ENCODE data around the gene MAN1A1. TPM values are rescaled to one million over a fixed set of nuclear protein-coding genes. Genes with fewer than 3 reads are reported as not detected.

MAN1A1 gene
- polyA plus RNA-seq, 3 donors: 11.0 to 20.4 (median 16.1) TPM

DNA sequence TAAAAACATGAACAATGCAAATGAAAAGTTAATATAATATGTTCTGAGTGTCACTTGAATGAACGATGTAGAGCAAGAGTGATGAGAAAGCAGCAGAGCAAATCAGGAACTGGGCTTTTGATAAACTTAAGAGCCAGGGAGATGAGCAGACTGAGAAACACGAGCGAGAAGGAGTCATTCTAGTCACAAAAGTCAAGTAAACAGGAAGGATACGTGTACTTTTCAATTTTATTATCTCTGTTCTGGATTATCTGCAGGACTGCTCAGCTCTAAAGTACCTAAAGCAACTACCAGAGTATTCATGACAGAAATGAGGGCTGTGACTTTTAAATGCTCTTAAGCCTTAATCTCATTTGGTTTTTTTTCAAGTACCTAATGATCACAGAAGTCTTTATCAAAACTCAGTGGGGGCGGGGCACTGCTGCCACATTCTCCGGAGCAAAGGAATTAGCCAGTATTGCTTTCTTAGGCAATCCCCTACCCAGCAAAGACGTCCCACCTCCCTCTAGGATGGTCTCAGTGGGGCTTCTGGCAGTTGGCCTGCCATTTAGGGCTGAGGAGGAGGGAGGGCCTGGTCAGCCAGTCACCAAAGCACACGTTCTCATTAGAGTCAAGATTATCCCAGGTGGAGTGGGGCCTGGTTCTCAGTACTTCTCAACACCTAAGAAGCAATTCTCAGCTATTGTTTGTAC lies 8.6 kb downstream of the MAN1A1 start:
- Mint-ChIP-seq H3K4me1 (peaks cover 50% of the 10 kb centered on the region), H3K27ac (peak overlapping the region; percentile 93 to 97 (median 94))

GRCh38 chr6:119339941-119340456 lies 9.6 kb downstream of the MAN1A1 start:
- H3K4me3 ChIP-seq (replicated peaks in 1 of 3; ENCODE audit: low read depth in 2 of 3, low read length in 3 of 3): peak overlapping the region; percentile 13 to 38 (median 29)
- no peaks in the 10 kb centered on the region for H3K27me3 ChIP-seq (ENCODE audit: control insufficient read depth in 2 of 2, insufficient read depth in 2 of 2, low read length in 2 of 2)
- WGBS (ENCODE audit: insufficient coverage): no CpG with 5 or more reads among the region's 4 CpGs
- H3K36me3 ChIP-seq (replicated peaks in 1 of 2; ENCODE audit: control insufficient read depth in 1 of 2, insufficient read depth in 2 of 2, low read length in 2 of 2): no peaks in the 10 kb centered on the region
- intact Hi-C loops (cut with micrococcal nuclease): loop anchor here in 1 of 2 donors (2.0 kb wide), 1 partner anchor 29 kb away; no protein-coding TSS in a partner anchor
- peaks cover 65% of the 10 kb centered on the region for H3K79me2 ChIP-seq (ENCODE audit: insufficient read depth, low read length)
- Mint-ChIP-seq H3K4me1 (peaks cover 50% of the 10 kb centered on the region), H3K27ac (peak overlapping the region; percentile 93 to 97 (median 94)), H3K4me3 (peak overlapping the region; percentile 70 to 81), H3K36me3 (peaks cover 5 to 22% of the 10 kb centered on the region in 2 donors), H3K9me3 (no peaks in the 10 kb centered on the region), H3K27me3 (ENCODE audit: low read depth in 3 of 3) (peaks cover 0 to 2% (median 0%) of the 10 kb centered on the region in 3 donors)
- peak overlapping the region; percentile 42 for H3K4me2 ChIP-seq (replicated peaks; ENCODE audit: extremely low read depth, low read length, poor library complexity, severe bottlenecking)
- no peaks in the 10 kb centered on the region for H3K9me3 ChIP-seq (replicated peaks in 1 of 2; ENCODE audit: control insufficient read depth in 1 of 2, insufficient read depth in 1 of 2, low read length in 2 of 2)
- TF ChIP-seq, protein P1, sequence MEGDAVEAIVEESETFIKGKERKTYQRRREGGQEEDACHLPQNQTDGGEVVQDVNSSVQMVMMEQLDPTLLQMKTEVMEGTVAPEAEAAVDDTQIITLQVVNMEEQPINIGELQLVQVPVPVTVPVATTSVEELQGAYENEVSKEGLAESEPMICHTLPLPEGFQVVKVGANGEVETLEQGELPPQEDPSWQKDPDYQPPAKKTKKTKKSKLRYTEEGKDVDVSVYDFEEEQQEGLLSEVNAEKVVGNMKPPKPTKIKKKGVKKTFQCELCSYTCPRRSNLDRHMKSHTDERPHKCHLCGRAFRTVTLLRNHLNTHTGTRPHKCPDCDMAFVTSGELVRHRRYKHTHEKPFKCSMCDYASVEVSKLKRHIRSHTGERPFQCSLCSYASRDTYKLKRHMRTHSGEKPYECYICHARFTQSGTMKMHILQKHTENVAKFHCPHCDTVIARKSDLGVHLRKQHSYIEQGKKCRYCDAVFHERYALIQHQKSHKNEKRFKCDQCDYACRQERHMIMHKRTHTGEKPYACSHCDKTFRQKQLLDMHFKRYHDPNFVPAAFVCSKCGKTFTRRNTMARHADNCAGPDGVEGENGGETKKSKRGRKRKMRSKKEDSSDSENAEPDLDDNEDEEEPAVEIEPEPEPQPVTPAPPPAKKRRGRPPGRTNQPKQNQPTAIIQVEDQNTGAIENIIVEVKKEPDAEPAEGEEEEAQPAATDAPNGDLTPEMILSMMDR (IDR thresholded peaks at IDR 0.05): no peak
- H2AFZ ChIP-seq (ENCODE audit: insufficient read depth, low read depth, low read length, poor library complexity, severe bottlenecking): peak overlapping the region; percentile 58
- H3K9ac ChIP-seq (ENCODE audit: insufficient read depth, low read length, poor library complexity, severe bottlenecking): peak overlapping the region; percentile 35
- H3K27ac ChIP-seq (ENCODE audit: low read depth in 1 of 2, low read length in 2 of 2): peak overlapping the region; percentile 61 to 80
- H4K20me1 ChIP-seq (ENCODE audit: insufficient read depth, low read length): no peaks in the 10 kb centered on the region
- peaks cover 40 to 44% of the 10 kb centered on the region in 2 donors for H3K4me1 ChIP-seq (ENCODE audit: control insufficient read depth in 1 of 2, insufficient read depth in 2 of 2, low read length in 2 of 2)
- DNase-seq: peak; percentile 69 to 82 (median 73)

More for the DNA sequence above, 8.6 kb downstream of the MAN1A1 start:
- Histone ChIP-seq H3K27ac (ENCODE audit: low read depth in 1 of 2, low read length in 2 of 2) (peak overlapping the region; percentile 31 to 80), H2AFZ (ENCODE audit: insufficient read depth, low read depth, low read length, poor library complexity, severe bottlenecking) (no peak overlapping the region), H3K9ac (ENCODE audit: insufficient read depth, low read length, poor library complexity, severe bottlenecking) (no peak overlapping the region), H3K9me3 (replicated peaks in 1 of 2; ENCODE audit: control insufficient read depth in 1 of 2, insufficient read depth in 1 of 2, low read length in 2 of 2) (no peaks in the 10 kb centered on the region), H3K4me3 (replicated peaks in 1 of 3; ENCODE audit: low read depth in 2 of 3, low read length in 3 of 3) (peak overlapping the region in 1 of 3 experiments; percentile 38), H3K27me3 (ENCODE audit: control insufficient read depth in 2 of 2, insufficient read depth in 2 of 2, low read length in 2 of 2) (no peaks in the 10 kb centered on the region), H3K79me2 (ENCODE audit: insufficient read depth, low read length) (peaks cover 75% of the 10 kb centered on the region), H3K36me3 (replicated peaks in 1 of 2; ENCODE audit: control insufficient read depth in 1 of 2, insufficient read depth in 2 of 2, low read length in 2 of 2) (no peaks in the 10 kb centered on the region), H4K20me1 (ENCODE audit: insufficient read depth, low read length) (no peaks in the 10 kb centered on the region), H3K4me1 (ENCODE audit: control insufficient read depth in 1 of 2, insufficient read depth in 2 of 2, low read length in 2 of 2) (peaks cover 34 to 37% of the 10 kb centered on the region in 2 donors), H3K4me2 (replicated peaks; ENCODE audit: extremely low read depth, low read length, poor library complexity, severe bottlenecking) (peak overlapping the region; percentile 42)
- TF ChIP-seq, protein P1 (IDR thresholded peaks at IDR 0.05): no peak
- Mint-ChIP-seq H3K36me3 (peaks cover 9 to 32% of the 10 kb centered on the region in 2 donors), H3K4me3 (no peak overlapping the region), H3K27me3 (ENCODE audit: low read depth in 3 of 3) (peaks cover 0 to 2% (median 0%) of the 10 kb centered on the region in 3 donors), H3K9me3 (no peaks in the 10 kb centered on the region)
- intact Hi-C loops (cut with micrococcal nuclease): loop anchor here in 1 of 2 donors (2.0 kb wide), 1 partner anchor 30 kb away; no protein-coding TSS in a partner anchor
- WGBS (ENCODE audit: insufficient coverage): 33% methylated on average over 3 of the region's 8 CpGs
- peak in 2 of 3 donors; percentile 23 to 45 for DNase-seq

Data from CD14-positive monocyte (primary cell).